ENCODE results near the gene GON7. TPM values are rescaled to one million over a fixed set of nuclear protein-coding genes. Genes with fewer than 3 reads are reported as not detected.
"Not testable (repeated sequence)": the region's sequence is repeated elsewhere in the genome, so short reads cannot be mapped to it uniquely, and the experiment has no call there.

The GON7 gene
- polyA plus RNA-seq, 12 donors = 7.1 to 12.4 (median 10.3) TPM; not detected in 2

DNA sequence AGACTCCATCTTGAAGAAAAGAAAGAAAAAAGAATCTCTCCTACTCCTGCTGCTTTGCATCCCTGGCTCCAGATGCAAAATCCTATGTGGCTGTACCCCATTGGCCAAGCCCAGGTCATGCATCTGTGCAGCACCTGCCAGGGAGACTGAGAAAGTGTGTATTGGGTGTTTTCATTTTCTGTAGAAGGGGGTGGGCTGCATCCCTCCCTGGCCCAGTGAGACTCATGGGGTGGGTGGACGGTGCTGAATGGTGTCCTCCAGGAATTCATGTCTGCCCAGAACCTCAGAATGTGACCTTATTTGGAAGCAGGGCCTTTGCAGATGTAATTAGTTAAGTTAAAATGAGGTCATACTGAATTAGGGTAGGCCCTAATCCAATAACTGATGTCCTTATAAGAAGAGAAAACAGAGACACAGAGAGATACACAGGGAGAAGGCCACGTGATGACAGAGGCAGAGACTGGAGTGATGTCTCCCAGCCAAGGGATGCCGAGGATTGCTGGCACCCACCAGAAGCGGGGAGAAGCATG is 45.4 kb downstream of the GON7 start:
- no peak for DNase-seq

DNA sequence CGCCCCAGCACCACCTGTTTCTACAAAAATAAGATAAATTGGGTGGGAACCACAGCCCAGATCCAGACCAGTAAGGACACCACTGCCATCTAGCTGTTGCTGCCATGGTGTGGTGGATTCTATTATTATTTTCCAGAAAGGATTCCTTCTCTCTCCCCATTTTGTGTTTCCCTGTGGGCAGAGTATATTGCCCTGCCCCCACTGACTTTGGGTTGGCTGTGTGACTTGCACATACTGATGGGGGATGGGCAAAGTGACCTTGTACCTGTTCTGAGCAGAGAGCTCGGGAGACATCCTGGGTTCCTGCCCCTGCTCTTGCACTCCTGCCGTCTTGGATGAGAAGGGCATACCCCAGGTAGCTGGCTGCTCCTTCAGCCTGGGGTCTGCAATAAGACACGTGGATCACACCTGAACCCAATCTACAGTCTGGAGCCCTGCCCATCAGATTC is 46.5 kb downstream of the GON7 start:
- no peak for DNase-seq

DNA sequence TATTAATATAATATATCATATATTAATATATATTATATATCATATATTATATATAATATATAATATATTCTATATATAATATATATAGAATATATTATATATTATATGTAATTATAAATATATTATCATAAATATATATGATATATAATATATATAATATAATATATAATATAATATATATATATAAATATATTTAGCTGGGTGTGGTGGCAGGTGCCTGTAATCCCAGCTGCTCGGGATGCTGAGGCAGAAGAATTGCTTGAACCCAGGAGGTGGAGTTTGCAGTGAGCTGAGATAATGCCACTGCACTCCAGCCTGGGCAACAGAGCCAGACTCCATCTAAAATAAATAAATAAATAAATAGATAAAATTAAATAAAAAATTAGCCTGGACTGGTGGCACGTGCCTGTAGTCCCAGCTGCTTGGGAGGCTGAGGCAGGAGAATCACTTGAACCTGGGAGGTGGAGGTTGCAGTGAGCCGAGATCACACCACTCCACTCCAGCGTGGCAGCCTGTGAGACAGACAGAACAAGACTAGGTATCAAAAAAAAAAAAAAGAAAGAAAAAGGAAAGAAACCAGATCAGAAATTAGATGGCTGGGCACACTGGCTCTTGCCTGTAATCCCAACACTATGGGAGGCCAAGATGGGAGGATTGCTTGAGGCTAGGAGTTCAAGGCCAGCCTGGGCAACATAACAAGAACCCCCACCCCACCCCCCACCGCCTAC is 47.1 kb downstream of the GON7 start:
- DNase-seq = not testable (repeated sequence)

DNA sequence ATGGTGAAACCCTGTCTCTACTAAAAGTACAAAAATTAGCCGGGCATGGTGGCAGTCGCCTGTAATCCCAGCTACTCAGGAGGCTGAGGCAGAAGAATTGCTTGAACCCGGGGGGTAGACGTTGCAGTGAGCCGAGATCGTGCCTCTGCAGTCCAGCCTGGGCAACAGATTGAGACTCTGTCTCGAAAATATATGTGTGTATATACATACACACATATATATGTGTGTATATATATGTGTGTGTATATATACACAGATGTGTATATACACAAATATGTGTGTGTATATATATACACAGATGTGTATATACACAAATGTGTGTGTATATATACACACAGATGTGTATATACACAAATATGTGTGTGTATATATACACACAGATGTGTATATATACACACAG is 48.5 kb downstream of the GON7 start:
- not testable (repeated sequence) for DNase-seq

DNA sequence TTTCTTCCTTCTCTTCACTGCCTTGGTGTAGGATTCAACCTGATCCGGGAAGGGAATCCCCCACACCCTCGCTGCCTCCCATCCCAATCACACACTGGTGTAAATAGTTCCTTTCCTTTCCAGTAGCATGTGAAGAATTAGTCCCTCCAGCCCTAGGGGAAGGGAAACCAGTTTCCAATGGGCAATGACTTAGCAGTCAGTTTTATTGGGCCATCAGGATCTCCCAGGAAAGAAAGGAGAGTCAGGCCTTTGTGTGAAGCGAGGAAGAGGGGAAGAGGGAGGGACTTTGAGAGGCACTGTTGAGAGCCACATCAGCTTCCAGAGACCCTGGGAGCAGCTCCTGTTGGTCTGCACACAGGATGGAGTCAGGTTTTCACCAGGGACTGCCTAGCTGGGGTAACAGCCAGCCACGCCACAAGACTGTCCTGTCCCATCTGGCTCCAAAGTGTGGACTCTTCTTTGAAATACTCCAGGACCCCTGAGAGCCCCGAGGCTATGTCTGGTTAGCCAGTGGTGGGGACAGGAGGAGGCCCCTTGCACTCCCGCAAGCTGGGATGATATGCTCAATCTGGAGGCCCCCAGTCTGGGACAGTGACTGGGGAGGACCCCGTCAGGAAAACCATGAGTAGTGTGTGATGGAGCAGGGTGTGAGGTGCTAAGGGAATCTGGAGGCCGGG is 50.0 kb downstream of the GON7 start:
- DNase-seq = no peak

DNA sequence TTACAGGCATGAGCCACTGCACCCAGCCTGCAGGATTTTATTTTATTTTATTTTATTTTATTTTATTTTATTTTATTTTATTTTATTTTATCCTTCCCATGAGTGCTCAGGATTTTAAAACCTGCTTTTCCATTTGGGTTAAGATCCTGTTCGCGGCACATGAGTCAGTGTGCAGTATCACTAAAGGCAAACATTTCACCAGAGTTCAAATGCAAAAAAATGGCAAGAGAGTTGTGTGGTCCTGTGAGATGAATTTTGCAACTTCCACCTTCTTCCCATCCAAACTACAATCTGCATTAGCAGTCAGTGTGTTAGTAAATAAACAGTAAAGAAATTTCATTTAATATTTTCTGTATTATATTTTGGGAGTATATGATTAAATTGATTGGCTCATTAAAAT is 51.2 kb downstream of the GON7 start:
- DNase-seq = no peak

DNA sequence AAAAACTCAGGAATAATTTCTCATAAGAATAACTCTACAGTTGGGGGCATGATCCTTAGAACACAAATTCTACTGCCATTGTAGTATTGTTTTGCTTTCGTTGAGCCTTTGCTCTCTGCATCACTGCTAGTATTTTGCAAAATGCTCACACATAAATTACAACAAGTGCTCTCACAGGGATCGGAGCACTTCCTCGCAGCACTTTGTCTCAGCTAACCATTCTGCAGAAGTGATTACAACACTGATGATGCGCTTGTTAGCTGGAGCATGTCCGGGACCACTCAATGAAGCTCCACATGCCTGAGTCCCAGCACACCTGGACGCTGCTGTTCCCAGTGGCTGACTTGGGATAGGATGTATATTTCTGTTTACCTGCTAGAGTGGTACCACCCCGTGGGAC is 53.7 kb downstream of the GON7 start:
- no peak for DNase-seq

Other genes with a start within 250 kb of the GON7 start
- 10 to 100 TPM in 11 of 12 donors, not detected in 1; 12.7 to 49.1 (median 17.5) TPM for gene ITPK1, start 91.1 kb downstream of the GON7 start, polyA plus RNA-seq (ENCODE audit: insufficient read length in 12 of 12)
- gene MOAP1, start 22.2 kb downstream of the GON7 start, polyA plus RNA-seq (ENCODE audit: insufficient read length in 12 of 12) = 10 to 100 TPM in 11 of 12 donors, not detected in 1; 17.5 to 33.1 (median 25.9) TPM
- 10 to 100 TPM in 11 of 12 donors, not detected in 1; 12.2 to 18.5 (median 16.9) TPM for gene LYSET, start 21.7 kb downstream of the GON7 start, polyA plus RNA-seq (ENCODE audit: insufficient read length in 12 of 12)
- 10 to 100 TPM in 11 of 12 donors, not detected in 1; 23.8 to 55.8 (median 28.1) TPM for gene UBR7, start 191 bp upstream of the GON7 start, polyA plus RNA-seq (ENCODE audit: insufficient read length in 12 of 12)
- gene BTBD7, start 126.0 kb upstream of the GON7 start, polyA plus RNA-seq (ENCODE audit: insufficient read length in 12 of 12) = 10 to 100 TPM in 11 of 12 donors, not detected in 1; 18.7 to 32.9 (median 24.8) TPM
- gene COX8C, start 140.1 kb upstream of the GON7 start, polyA plus RNA-seq (ENCODE audit: insufficient read length in 12 of 12) = under 1 TPM in 7 of 12 donors, not detected in 5; 0.35 to 0.81 (median 0.38) TPM
- under 1 TPM in 10 of 12 donors, not detected in 2; 0.22 to 0.78 (median 0.53) TPM for gene UNC79, start 223.9 kb upstream of the GON7 start, polyA plus RNA-seq (ENCODE audit: insufficient read length in 12 of 12)